Measurements from ENCODE around the gene SYCP3.
"Not testable (repeated sequence)": the region's sequence is repeated elsewhere in the genome, so short reads cannot be mapped to it uniquely, and the experiment has no call there.

Gene SYCP3

GRCh38 chr12:101745481-101745880 is 6.2 kb upstream of the SYCP3 start:
- no peak overlapping the region for H3K27ac ChIP-seq
- no peaks in the 10 kb centered on the region for H3K9me3 ChIP-seq
- no peak overlapping the region for H3K4me2 ChIP-seq
- no peak overlapping the region for H3K9ac ChIP-seq
- no peak overlapping the region for H3K4me3 ChIP-seq
- H3K4me1 ChIP-seq, result peaks cover 50% of the 10 kb centered on the region
- no peaks in the 10 kb centered on the region for H3K27me3 ChIP-seq
- TF ChIP-seq Cebpa-rat (IDR thresholded peaks at IDR 0.05), result no peak
- peaks cover 21% of the 10 kb centered on the region for H3K36me3 ChIP-seq
- no peaks in the 10 kb centered on the region for H4K20me1 ChIP-seq

DNA sequence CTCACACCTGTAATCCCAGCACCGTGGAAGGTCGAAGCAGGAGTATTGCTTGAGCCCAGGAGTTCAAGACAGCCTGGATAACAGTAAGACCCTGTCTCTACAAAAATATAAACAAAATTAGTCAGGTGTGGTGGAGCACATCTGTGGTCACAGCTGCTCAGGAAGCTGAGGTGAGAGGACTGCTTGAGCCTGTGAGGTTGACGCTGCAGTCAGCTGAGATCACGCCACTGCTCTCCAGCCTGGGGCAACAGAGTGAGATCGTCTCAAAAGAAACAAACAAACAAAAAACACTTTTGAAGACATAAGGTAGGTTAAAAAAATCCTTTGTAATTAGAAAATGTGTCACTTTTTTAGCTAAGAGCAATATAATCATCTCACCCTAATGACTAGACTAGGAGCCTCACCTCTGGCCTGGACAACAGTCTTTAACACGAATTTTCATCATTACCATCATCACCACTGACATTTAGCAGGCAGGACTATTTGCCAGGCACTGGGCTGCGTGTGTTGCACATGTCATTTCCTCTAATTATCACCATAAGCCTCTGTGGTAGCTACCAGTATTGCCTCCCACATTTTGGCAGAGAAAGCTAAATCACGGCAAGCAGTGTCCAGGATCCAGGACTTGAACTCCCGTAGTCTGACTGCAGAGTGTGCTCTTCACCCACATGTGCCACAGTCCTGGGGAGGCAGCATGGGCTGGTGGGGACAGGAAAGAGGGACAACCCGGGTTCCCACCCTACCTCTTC is 4.6 kb upstream of the SYCP3 start:
- Histone ChIP-seq H3K4me2 (peak overlapping the region; percentile 74), H3K27ac (peak overlapping the region; percentile 83)

GRCh38 chr12:101743242-101743641 is 4.0 kb upstream of the SYCP3 start:
- peak overlapping the region; percentile 83 for H3K27ac ChIP-seq
- peaks cover 33% of the 10 kb centered on the region for H3K36me3 ChIP-seq
- no peaks in the 10 kb centered on the region for H4K20me1 ChIP-seq
- peaks cover 42% of the 10 kb centered on the region for H3K4me1 ChIP-seq
- no peaks in the 10 kb centered on the region for H3K27me3 ChIP-seq
- peaks cover 12% of the 10 kb centered on the region; the same call in 1 of the 2 replicates for H3K9me3 ChIP-seq
- peak overlapping the region; percentile 74 for H3K4me2 ChIP-seq
- TF ChIP-seq Cebpa-rat (IDR thresholded peaks at IDR 0.05), result no peak
- H3K4me3 ChIP-seq, result no peak overlapping the region
- peak overlapping the region; percentile 63 for H3K9ac ChIP-seq

More for the DNA sequence above, 4.6 kb upstream of the SYCP3 start:
- Histone ChIP-seq H3K4me1 (peaks cover 42% of the 10 kb centered on the region), H3K27me3 (no peaks in the 10 kb centered on the region), H4K20me1 (no peaks in the 10 kb centered on the region), H3K9me3 (peaks cover 6% of the 10 kb centered on the region; the same call in 1 of the 2 replicates), H3K9ac (peak overlapping the region; percentile 63), H3K4me3 (no peak overlapping the region), H3K36me3 (peaks cover 30% of the 10 kb centered on the region)
- TF ChIP-seq Cebpa-rat (IDR thresholded peaks at IDR 0.05), result no peak

DNA sequence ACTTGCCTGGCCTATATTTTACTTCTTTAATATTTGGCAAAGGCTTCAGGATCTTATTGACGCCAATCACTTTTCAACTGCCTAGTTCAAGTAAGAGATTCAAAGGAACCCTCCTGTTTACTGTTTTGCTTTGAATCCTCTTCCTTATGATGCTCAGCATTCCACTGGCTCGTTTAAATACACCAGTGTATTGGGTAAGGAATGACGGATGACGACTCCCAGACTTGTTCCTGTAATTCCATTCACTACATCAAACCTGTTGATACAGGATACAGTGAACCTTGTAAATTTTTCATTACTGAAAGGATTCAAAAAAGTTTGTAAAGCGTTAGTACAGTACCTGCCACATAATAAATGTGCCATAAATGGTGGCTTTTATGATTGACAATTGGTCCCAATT is 1.7 kb upstream of the SYCP3 start:
- Histone ChIP-seq H3K27ac (no peak overlapping the region), H3K4me2 (no peak overlapping the region), H3K9me3 (peaks cover 12% of the 10 kb centered on the region; the same call in 1 of the 2 replicates), H3K4me3 (no peak overlapping the region), H3K27me3 (no peaks in the 10 kb centered on the region), H3K9ac (no peak overlapping the region), H3K36me3 (peaks cover 26% of the 10 kb centered on the region), H3K4me1 (peaks cover 42% of the 10 kb centered on the region), H4K20me1 (no peaks in the 10 kb centered on the region)
- TF ChIP-seq Cebpa-rat (IDR thresholded peaks at IDR 0.05), result no peak

GRCh38 chr12:101740566-101740965 is 1.3 kb upstream of the SYCP3 start:
- H4K20me1 ChIP-seq, result no peaks in the 10 kb centered on the region
- no peak overlapping the region for H3K9ac ChIP-seq
- TF ChIP-seq Cebpa-rat (IDR thresholded peaks at IDR 0.05), result no peak
- H3K4me2 ChIP-seq, result no peak overlapping the region
- H3K27ac ChIP-seq, result no peak overlapping the region
- H3K27me3 ChIP-seq, result no peaks in the 10 kb centered on the region
- no peak overlapping the region for H3K4me3 ChIP-seq
- peaks cover 12% of the 10 kb centered on the region; the same call in 1 of the 2 replicates for H3K9me3 ChIP-seq
- peaks cover 38% of the 10 kb centered on the region for H3K4me1 ChIP-seq
- peaks cover 26% of the 10 kb centered on the region for H3K36me3 ChIP-seq

DNA sequence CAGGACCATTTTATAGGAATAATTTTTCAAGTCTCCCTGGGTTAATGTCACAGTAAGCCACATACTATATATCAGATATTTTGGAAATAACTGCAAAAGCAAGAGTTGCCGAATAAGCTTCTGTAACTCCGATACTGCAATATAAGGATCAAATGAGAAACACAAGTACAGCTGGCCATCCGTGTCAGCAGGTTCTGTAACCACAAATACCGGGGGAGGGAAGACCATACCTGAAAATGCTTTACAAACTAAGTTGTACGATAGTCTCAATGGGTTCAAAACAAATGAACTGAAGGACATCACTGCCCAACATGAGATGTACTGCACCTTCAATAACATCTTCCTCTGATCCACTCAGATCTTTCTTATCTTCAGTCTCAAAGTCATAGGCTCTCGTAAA is 1.8 kb downstream of the SYCP3 start:
- Histone ChIP-seq H4K20me1 (no peaks in the 10 kb centered on the region), H3K4me1 (peaks cover 7% of the 10 kb centered on the region), H3K4me2 (no peak overlapping the region), H3K4me3 (no peak overlapping the region), H3K27ac (no peak overlapping the region), H3K9me3 (peaks cover 12% of the 10 kb centered on the region; the same call in 1 of the 2 replicates), H3K36me3 (peaks cover 35% of the 10 kb centered on the region), H3K9ac (no peak overlapping the region), H3K27me3 (no peaks in the 10 kb centered on the region)
- no peak for TF ChIP-seq Cebpa-rat (IDR thresholded peaks at IDR 0.05)

- H3K27me3 ChIP-seq, H3K4me2 ChIP-seq, H3K9ac ChIP-seq, H3K4me3 ChIP-seq, H4K20me1 ChIP-seq, H3K27ac ChIP-seq, H3K4me1 ChIP-seq: not testable (repeated sequence)
- Histone ChIP-seq H3K36me3 (peaks cover 42% of the 10 kb centered on the region), H3K9me3 (peaks cover 11% of the 10 kb centered on the region; the same call in 1 of the 2 replicates)
These were observed 4.8 kb downstream of the SYCP3 start for GRCh38 chr12:101734482-101734881.

DNA sequence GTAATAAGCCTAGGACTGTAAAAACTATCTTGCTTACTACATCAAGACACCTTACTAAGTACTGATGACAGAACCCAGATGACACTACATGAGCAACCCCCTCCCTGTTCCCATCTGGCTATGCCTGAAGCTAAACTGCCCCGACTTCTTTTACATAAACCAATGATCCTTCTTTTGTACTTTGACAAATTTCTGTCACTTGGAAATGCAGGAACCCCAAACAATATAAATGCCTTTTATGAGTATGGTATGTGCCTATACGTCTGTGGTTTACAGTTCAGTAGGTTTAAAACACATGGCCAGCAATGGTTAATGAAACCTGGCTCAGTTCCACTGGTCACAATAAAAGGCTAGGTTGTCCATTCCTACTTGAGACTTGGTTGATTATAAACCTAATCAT is 6.1 kb downstream of the SYCP3 start:
- Histone ChIP-seq H3K27ac (no peak overlapping the region), H3K4me3 (no peak overlapping the region), H3K4me2 (no peak overlapping the region), H3K4me1 (no peaks in the 10 kb centered on the region), H3K9me3 (no peaks in the 10 kb centered on the region), H4K20me1 (no peaks in the 10 kb centered on the region), H3K27me3 (no peaks in the 10 kb centered on the region), H3K9ac (no peak overlapping the region), H3K36me3 (peaks cover 29% of the 10 kb centered on the region)
- TF ChIP-seq Cebpa-rat (IDR thresholded peaks at IDR 0.05), result no peak

DNA sequence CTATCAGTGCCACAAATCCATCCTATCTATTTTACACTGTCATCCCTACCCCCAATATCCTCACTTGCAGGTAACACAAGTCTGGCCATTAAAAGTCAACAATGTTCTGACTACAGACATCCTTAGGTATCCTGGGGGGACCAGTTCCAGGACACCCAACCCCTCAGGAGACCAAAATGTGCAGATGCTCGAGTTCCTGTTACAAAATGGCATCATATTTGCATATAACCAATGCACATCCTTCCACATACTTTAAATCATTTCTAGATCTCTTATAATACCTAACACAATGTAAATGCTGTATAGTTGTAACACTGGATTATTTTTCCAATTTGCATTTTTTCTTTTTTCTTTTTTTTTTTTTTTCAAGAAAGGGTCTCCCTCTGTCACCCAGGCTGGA is 6.9 kb downstream of the SYCP3 start:
- Histone ChIP-seq H4K20me1 (no peaks in the 10 kb centered on the region), H3K36me3 (peaks cover 21% of the 10 kb centered on the region), H3K27me3 (no peaks in the 10 kb centered on the region), H3K27ac (no peak overlapping the region), H3K4me3 (no peak overlapping the region), H3K4me2 (no peak overlapping the region), H3K9ac (no peak overlapping the region), H3K4me1 (no peaks in the 10 kb centered on the region), H3K9me3 (no peaks in the 10 kb centered on the region)
- no peak for TF ChIP-seq Cebpa-rat (IDR thresholded peaks at IDR 0.05)

DNA sequence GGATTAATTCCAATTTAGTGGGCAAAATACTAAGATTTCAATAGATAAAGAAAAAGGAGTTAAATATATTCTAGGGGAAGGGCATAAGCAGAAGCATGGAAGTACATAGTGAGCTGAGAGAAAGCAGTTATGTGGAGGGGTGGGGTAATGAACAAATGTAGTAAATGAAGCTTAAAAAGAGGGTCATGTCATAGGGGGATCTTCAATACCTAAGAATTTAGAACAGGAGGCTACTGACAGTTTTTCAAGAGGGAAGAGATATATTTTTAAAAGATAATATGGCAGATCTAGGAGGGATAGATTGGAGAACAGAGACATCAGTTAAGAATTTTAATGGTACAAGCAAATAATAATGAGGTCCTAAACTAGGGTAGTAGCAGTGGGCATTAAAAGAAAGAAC is 9.4 kb downstream of the SYCP3 start:
- H3K27ac ChIP-seq, result no peak overlapping the region

More for the DNA sequence above, 9.4 kb downstream of the SYCP3 start:
- Histone ChIP-seq H3K27me3 (no peaks in the 10 kb centered on the region), H4K20me1 (no peaks in the 10 kb centered on the region), H3K9me3 (no peaks in the 10 kb centered on the region), H3K36me3 (peaks cover 26% of the 10 kb centered on the region), H3K4me2 (no peak overlapping the region), H3K4me3 (no peak overlapping the region), H3K4me1 (no peaks in the 10 kb centered on the region), H3K9ac (no peak overlapping the region)
- no peak for TF ChIP-seq Cebpa-rat (IDR thresholded peaks at IDR 0.05)

Data from BLaER1 (cell line).